GM23338 (cell line): ENCODE data around the gene MARCHF10. TPM values are rescaled to one million over a fixed set of nuclear protein-coding genes. Genes with fewer than 3 reads are reported as not detected.

Experiments
- ATAC-seq: fragments of 200-7000 bp; cut with Tn5 transposase; 3 replicates; pipeline ENCODE4 v1.9.1; 2020
- DNase-seq: peaks from one replicate; pipeline ENCODE4 v3.0.0-alpha.2; 2015; ENCODE audit warnings: low spot score
- H2AFZ ChIP-seq: fragments of 200-600 bp; sonication (generic); 2 replicates; pipeline ENCODE4 v1.8.0; 2016; ENCODE audit warnings: antibody characterized with exemption, mild to moderate bottlenecking, moderate library complexity
- H3F3A ChIP-seq: fragments of 200-600 bp; sonication (generic); replicated peaks from 2 replicates; pipeline ENCODE4 v1.8.0; 2017; ENCODE audit warnings: antibody characterized with exemption, mixed run types, low read depth
- H3K27ac ChIP-seq: fragments of 200-600 bp; sonication (generic); 2 replicates; pipeline ENCODE4 v1.6.1; 2016; ENCODE audit warnings: low read depth
- H3K27me3 ChIP-seq: fragments of 200-600 bp; sonication (generic); 2 replicates; pipeline ENCODE4 v1.8.0; 2016; ENCODE audit warnings: mild to moderate bottlenecking, mixed run types, moderate library complexity; ENCODE audit not compliant: insufficient read depth
- H3K36me3 ChIP-seq: fragments of 200-600 bp; sonication (generic); 2 replicates; pipeline ENCODE4 v1.8.0; 2016; ENCODE audit warnings: mild to moderate bottlenecking; ENCODE audit not compliant: insufficient read depth
- H3K4me1 ChIP-seq: fragments of 200-600 bp; sonication (generic); 2 replicates; pipeline ENCODE4 v1.8.0; 2016; ENCODE audit warnings: mild to moderate bottlenecking, moderate library complexity; ENCODE audit not compliant: insufficient read depth
- H3K4me2 ChIP-seq: fragments of 200-600 bp; sonication (generic); 2 replicates; pipeline ENCODE4 v1.7.1; 2017; ENCODE audit warnings: mixed run types
- H3K4me3 ChIP-seq: fragments of 200-600 bp; sonication (generic); 2 replicates; pipeline ENCODE4 v1.6.1; 2016; ENCODE audit warnings: mixed run types
- H3K79me2 ChIP-seq: fragments of 200-600 bp; sonication (generic); replicated peaks from 2 replicates; pipeline ENCODE4 v1.8.0; 2017; ENCODE audit warnings: mild to moderate bottlenecking; ENCODE audit not compliant: insufficient read depth
- H3K9me2 ChIP-seq: fragments of 200-600 bp; sonication (generic); 2 replicates; pipeline ENCODE4 v1.8.0; 2017; ENCODE audit not compliant: insufficient read depth
- H4K20me1 ChIP-seq: fragments of 200-600 bp; sonication (generic); replicated peaks from 2 replicates; pipeline ENCODE4 v1.8.0; 2017; ENCODE audit warnings: mild to moderate bottlenecking; ENCODE audit not compliant: insufficient read depth
- H3K27ac Mint-ChIP-seq: 2 replicates; pipeline ENCODE4 v1.8.0; 2020; ENCODE audit warnings: inconsistent platforms, mild to moderate bottlenecking, moderate library complexity, mixed read lengths
- H3K27me3 Mint-ChIP-seq: 3 replicates; pipeline ENCODE4 v1.8.0; 2022; ENCODE audit warnings: low read depth, mild to moderate bottlenecking, moderate library complexity, mixed read lengths, inconsistent platforms; ENCODE audit not compliant: insufficient read depth, poor library complexity
- H3K36me3 Mint-ChIP-seq: 3 replicates; pipeline ENCODE4 v1.8.0; 2021; ENCODE audit warnings: low read depth, mild to moderate bottlenecking, inconsistent platforms, moderate library complexity, mixed read lengths
- H3K4me1 Mint-ChIP-seq: 3 replicates; pipeline ENCODE4 v1.8.0; 2020; ENCODE audit warnings: mild to moderate bottlenecking, inconsistent platforms, mixed read lengths
- H3K4me3 Mint-ChIP-seq: 3 replicates; pipeline ENCODE4 v1.8.0; 2021; ENCODE audit warnings: moderate library complexity, mild to moderate bottlenecking, inconsistent platforms, mixed read lengths
- H3K9me3 Mint-ChIP-seq: 3 replicates; pipeline ENCODE4 v1.8.0; 2020; ENCODE audit warnings: moderate library complexity, mild to moderate bottlenecking, inconsistent platforms, mixed read lengths
- EZH2 ChIP-seq: fragments of 200-600 bp; sonication (generic); IDR thresholded peaks from one replicate; pipeline ENCODE4 v1.8.0; 2017; ENCODE audit warnings: antibody characterized with exemption, mild to moderate bottlenecking, low read depth; ENCODE audit not compliant: unreplicated experiment
- EZH2phosphoT487 ChIP-seq: fragments of 200-600 bp; sonication (generic); IDR thresholded peaks from one replicate; pipeline ENCODE4 v1.8.1; 2018; ENCODE audit warnings: antibody characterized with exemption; ENCODE audit not compliant: unreplicated experiment
- JUNB ChIP-seq: IDR thresholded peaks from one replicate; pipeline ENCODE4 v1.6.1; 2016; ENCODE audit warnings: antibody characterized with exemption; ENCODE audit not compliant: unreplicated experiment
- NANOG ChIP-seq: IDR thresholded peaks from 2 replicates; pipeline ENCODE4 v1.6.1; 2016; ENCODE audit warnings: antibody characterized with exemption, borderline replicate concordance
- POLR2AphosphoS5 ChIP-seq: IDR thresholded peaks from 2 replicates; pipeline ENCODE4 v1.6.1; 2016; ENCODE audit warnings: antibody characterized with exemption, low read depth
- REST ChIP-seq: IDR thresholded peaks from one replicate; pipeline ENCODE4 v1.6.1; 2018; ENCODE audit warnings: antibody characterized with exemption; ENCODE audit not compliant: unreplicated experiment
- STAT1 ChIP-seq: IDR thresholded peaks from one replicate; pipeline ENCODE4 v1.6.1; 2016; ENCODE audit warnings: antibody characterized with exemption; ENCODE audit not compliant: unreplicated experiment
- ZNF114 ChIP-seq: fragments of 250-450 bp; sonication (Bioruptor Pico); IDR thresholded peaks from 2 replicates; pipeline ENCODE4 v1.5.0; 2020; ENCODE audit warnings: mild to moderate bottlenecking, moderate library complexity
- ZNF331 ChIP-seq: fragments of 250-450 bp; sonication (Bioruptor Pico); IDR thresholded peaks from 2 replicates; pipeline ENCODE4 v1.5.0; 2020; ENCODE audit warnings: low read depth, mild to moderate bottlenecking, moderate library complexity
- polyA plus RNA-seq: library from polyadenylated mRNA; unstranded; fragments of >200 nt; fragmentation: Nextera tagmentation; extraction: Ambion mirVana; gene quantifications from 2 replicates; pipeline ENCODE4 v1.2.1, GENCODE V29; 2016
- total RNA-seq: library from RNA; depleted of rRNA; stranded (reverse); fragments of >200 nt; shearing (Covaris generic); gene quantifications from 2 replicates; pipeline ENCODE4 v1.2.3, GENCODE V29; 2014
- TF ChIP-seq, protein P1 (sequence below): fragments of 250-450 bp; sonication (Bioruptor Pico); IDR thresholded peaks from 2 replicates; pipeline ENCODE4 v1.5.0; 2020; ENCODE audit warnings: mild to moderate bottlenecking, moderate library complexity

Gene MARCHF10
- total and polyA plus RNA-seq, 2 experiments from 2014 or later: 0.50 TPM; not detected in 1

DNA sequence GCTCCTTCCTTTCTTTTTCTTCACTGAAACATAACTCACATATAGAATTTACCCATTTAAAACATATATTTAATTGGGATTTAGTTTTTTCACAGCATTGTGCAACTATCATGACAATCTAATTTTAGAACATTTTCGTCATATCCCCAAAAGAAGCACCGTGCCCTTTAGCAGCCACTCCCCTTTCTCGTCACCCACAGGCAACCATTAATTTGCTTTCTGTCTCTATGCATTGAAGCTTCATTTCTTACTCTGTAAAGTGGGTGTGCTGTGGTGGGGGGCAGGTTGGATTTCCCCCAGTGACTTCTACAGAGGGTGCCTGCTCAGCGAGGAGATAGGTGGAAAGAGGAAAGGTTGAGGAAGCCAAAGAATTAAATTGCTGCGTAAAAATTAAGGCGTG is 144.8 kb downstream of the MARCHF10 start:
- H3K4me3 Mint-ChIP-seq: no peak overlapping the region
- no peak overlapping the region for H3K27ac Mint-ChIP-seq
- Histone ChIP-seq H3K36me3 (no peaks in the 10 kb centered on the region), H4K20me1 (no peaks in the 10 kb centered on the region), H3F3A (no peaks in the 10 kb centered on the region), H3K27me3 (no peaks in the 10 kb centered on the region), H3K4me3 (no peak overlapping the region), H3K4me2 (no peak overlapping the region), H3K79me2 (no peaks in the 10 kb centered on the region), H2AFZ (no peak overlapping the region), H3K9me2 (no peaks in the 10 kb centered on the region), H3K27ac (no peak overlapping the region), H3K4me1 (no peaks in the 10 kb centered on the region)
- peaks cover 2% of the 10 kb centered on the region; the same call in 1 of the 3 replicates for H3K4me1 Mint-ChIP-seq
- H3K27me3 Mint-ChIP-seq: peaks cover 7% of the 10 kb centered on the region
- no peak for TF ChIP-seq REST
- no peak for TF ChIP-seq STAT1
- TF ChIP-seq ZNF114 (CRISPR knock-in tag): no peak
- TF ChIP-seq POLR2AphosphoS5: no peak
- no peak for TF ChIP-seq EZH2
- TF ChIP-seq, protein P1, sequence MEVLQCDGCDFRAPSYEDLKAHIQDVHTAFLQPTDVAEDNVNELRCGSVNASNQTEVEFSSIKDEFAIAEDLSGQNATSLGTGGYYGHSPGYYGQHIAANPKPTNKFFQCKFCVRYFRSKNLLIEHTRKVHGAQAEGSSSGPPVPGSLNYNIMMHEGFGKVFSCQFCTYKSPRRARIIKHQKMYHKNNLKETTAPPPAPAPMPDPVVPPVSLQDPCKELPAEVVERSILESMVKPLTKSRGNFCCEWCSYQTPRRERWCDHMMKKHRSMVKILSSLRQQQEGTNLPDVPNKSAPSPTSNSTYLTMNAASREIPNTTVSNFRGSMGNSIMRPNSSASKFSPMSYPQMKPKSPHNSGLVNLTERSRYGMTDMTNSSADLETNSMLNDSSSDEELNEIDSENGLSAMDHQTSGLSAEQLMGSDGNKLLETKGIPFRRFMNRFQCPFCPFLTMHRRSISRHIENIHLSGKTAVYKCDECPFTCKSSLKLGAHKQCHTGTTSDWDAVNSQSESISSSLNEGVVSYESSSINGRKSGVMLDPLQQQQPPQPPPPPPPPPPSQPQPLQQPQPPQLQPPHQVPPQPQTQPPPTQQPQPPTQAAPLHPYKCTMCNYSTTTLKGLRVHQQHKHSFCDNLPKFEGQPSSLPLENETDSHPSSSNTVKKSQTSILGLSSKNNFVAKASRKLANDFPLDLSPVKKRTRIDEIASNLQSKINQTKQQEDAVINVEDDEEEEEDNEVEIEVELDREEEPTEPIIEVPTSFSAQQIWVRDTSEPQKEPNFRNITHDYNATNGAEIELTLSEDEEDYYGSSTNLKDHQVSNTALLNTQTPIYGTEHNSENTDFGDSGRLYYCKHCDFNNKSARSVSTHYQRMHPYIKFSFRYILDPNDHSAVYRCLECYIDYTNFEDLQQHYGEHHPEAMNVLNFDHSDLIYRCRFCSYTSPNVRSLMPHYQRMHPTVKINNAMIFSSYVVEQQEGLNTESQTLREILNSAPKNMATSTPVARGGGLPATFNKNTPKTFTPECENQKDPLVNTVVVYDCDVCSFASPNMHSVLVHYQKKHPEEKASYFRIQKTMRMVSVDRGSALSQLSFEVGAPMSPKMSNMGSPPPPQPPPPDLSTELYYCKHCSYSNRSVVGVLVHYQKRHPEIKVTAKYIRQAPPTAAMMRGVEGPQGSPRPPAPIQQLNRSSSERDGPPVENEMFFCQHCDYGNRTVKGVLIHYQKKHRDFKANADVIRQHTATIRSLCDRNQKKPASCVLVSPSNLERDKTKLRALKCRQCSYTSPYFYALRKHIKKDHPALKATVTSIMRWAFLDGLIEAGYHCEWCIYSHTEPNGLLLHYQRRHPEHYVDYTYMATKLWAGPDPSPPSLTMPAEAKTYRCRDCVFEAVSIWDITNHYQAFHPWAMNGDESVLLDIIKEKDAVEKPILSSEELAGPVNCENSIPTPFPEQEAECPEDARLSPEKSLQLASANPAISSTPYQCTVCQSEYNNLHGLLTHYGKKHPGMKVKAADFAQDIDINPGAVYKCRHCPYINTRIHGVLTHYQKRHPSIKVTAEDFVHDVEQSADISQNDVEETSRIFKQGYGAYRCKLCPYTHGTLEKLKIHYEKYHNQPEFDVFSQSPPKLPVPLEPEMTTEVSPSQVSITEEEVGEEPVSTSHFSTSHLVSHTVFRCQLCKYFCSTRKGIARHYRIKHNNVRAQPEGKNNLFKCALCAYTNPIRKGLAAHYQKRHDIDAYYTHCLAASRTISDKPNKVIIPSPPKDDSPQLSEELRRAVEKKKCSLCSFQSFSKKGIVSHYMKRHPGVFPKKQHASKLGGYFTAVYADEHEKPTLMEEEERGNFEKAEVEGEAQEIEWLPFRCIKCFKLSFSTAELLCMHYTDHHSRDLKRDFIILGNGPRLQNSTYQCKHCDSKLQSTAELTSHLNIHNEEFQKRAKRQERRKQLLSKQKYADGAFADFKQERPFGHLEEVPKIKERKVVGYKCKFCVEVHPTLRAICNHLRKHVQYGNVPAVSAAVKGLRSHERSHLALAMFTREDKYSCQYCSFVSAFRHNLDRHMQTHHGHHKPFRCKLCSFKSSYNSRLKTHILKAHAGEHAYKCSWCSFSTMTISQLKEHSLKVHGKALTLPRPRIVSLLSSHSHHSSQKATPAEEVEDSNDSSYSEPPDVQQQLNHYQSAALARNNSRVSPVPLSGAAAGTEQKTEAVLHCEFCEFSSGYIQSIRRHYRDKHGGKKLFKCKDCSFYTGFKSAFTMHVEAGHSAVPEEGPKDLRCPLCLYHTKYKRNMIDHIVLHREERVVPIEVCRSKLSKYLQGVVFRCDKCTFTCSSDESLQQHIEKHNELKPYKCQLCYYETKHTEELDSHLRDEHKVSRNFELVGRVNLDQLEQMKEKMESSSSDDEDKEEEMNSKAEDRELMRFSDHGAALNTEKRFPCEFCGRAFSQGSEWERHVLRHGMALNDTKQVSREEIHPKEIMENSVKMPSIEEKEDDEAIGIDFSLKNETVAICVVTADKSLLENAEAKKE (CRISPR knock-in tag): no peak
- TF ChIP-seq JUNB: no peak
- TF ChIP-seq ZNF331 (CRISPR knock-in tag): no peak
- no peak for TF ChIP-seq EZH2phosphoT487
- no peak for TF ChIP-seq NANOG
- DNase-seq (no peak), ATAC-seq (no peak)
- H3K9me3 Mint-ChIP-seq: peaks cover 9% of the 10 kb centered on the region; the same call in 1 of the 3 replicates
- H3K36me3 Mint-ChIP-seq: peaks cover 8% of the 10 kb centered on the region; the same call in 2 of the 3 replicates
